Measurements from ENCODE around the gene ALG6. TPM values are rescaled to one million over a fixed set of nuclear protein-coding genes. Genes with fewer than 3 reads are reported as not detected.

ALG6 gene
- total RNA-seq: 10 to 100 TPM; 25.9 to 26.9 TPM
- 21.5 TPM for polyA plus RNA-seq (2013, experiment 1 of 2)
- polyA plus RNA-seq (2013, experiment 2 of 2): 18.7 TPM
- long read RNA-seq, experiment 1, partial matches to known transcripts: 3 of 7 reads
- long read RNA-seq, experiment 1, other reads (novel, unspliced or antisense): 4 of 7 reads
- long read RNA-seq, experiment 2, transcript ALG6-202 (15 exons, 3,371 nt): major isoform, 25 of 34 reads
- long read RNA-seq, experiment 2, partial matches to known transcripts: 3 of 34 reads
- long read RNA-seq, experiment 2, other reads (novel, unspliced or antisense): 6 of 34 reads
- long read RNA-seq, experiment 3, transcript ALG6-202 (15 exons, 3,371 nt): major isoform, 128 of 158 reads
- long read RNA-seq, experiment 3, partial matches to known transcripts: 9 of 158 reads
- long read RNA-seq, experiment 3, other reads (novel, unspliced or antisense): 21 of 158 reads
- long read RNA-seq, experiment 4, transcript ALG6-202 (15 exons, 3,371 nt): major isoform, 21 of 28 reads
- long read RNA-seq, experiment 4, partial matches to known transcripts: 4 of 28 reads
- long read RNA-seq, experiment 4, other reads (novel, unspliced or antisense): 3 of 28 reads

DNA sequence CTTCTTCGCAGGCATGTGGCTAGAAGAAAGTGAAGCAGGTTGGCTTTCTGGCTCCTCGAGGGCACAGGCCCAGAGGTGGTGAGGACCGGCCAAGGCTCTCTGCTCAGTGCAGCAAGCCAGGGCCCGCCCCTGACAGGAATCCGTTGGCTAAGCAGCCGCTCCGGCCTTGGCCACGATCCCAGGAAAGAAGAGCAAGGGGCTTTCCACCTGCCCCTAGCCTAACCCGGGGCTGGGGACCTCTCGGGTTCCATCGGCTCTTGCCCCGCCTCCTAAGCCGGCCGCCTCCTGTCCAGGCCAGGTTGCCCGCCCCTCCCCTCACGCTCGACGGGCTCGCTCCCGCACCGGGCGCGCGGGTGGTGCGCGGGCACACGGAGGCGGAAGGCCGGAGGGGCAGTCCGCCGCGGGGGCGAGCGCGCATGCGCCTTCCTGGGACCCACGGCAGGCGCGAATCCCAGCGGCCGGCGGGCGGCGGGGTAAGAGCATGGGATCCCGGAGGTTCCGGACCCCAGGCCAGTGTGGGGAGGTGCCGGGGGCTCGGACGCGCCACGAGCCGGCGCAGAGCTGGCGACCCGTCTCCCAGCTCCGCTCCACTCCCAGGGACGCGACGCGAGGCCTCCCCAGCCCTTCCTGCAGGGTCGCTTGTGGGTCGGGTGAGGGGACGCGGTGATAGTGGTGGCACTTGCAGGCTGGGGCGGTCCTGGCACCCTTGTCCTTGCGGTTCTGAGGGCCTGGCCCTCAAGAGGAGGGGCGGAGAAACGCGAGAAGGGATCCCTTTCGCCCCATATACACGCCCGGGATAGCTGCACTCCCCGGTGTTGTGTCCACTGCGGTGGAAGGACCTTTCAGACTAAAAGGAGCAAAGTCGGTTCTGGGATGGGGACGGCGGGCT, at the start of gene ALG6:
Gene ALG6, plus strand, starts transcription at position 413 of the 889 bp plus-strand sequence. CDS start 3,351 bp downstream, outside the sequence.
- TF ChIP-seq, protein P1, sequence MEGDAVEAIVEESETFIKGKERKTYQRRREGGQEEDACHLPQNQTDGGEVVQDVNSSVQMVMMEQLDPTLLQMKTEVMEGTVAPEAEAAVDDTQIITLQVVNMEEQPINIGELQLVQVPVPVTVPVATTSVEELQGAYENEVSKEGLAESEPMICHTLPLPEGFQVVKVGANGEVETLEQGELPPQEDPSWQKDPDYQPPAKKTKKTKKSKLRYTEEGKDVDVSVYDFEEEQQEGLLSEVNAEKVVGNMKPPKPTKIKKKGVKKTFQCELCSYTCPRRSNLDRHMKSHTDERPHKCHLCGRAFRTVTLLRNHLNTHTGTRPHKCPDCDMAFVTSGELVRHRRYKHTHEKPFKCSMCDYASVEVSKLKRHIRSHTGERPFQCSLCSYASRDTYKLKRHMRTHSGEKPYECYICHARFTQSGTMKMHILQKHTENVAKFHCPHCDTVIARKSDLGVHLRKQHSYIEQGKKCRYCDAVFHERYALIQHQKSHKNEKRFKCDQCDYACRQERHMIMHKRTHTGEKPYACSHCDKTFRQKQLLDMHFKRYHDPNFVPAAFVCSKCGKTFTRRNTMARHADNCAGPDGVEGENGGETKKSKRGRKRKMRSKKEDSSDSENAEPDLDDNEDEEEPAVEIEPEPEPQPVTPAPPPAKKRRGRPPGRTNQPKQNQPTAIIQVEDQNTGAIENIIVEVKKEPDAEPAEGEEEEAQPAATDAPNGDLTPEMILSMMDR (conservative IDR thresholded peaks at IDR 0.05): peak; percentile 31
- Histone ChIP-seq H3K27me3 (ENCODE audit: control insufficient read depth, insufficient read depth, low read length, poor library complexity, severe bottlenecking) (no peaks in the 10 kb centered on the region), H3K9me3 (ENCODE audit: control insufficient read depth, low read length) (no peaks in the 10 kb centered on the region), H3K4me3 (ENCODE audit: low read length) (peak within 1 kb of the TSS; percentile 89), H3K4me1 (ENCODE audit: control insufficient read depth, insufficient read depth, low read length) (no peaks in the 10 kb centered on the region), H3K36me3 (ENCODE audit: control insufficient read depth, insufficient read depth, low read length) (no peaks in the 10 kb centered on the region), H3K9ac (ENCODE audit: extremely low read depth, low read length, poor library complexity, severe bottlenecking) (peak within 1 kb of the TSS; percentile 49), H3K27ac (ENCODE audit: low read depth, low read length) (peak within 1 kb of the TSS; percentile 6)
- H3K4me1 Mint-ChIP-seq: peaks cover 2% of the 10 kb centered on the region
- peak within 1 kb of the TSS; percentile 83 for H3K27ac Mint-ChIP-seq
- peaks cover 7% of the 10 kb centered on the region for H3K36me3 Mint-ChIP-seq (ENCODE audit: low read depth)
- peak within 1 kb of the TSS; percentile 90 for H3K4me3 Mint-ChIP-seq
- WGBS, 2 experiments (ENCODE audit: insufficient coverage in 1 of 2, insufficient read length in 1 of 2): 2 to 5% methylated on average over 24 to 77 of the region's 77 CpGs
- peaks cover 12% of the 10 kb centered on the region for H3K27me3 Mint-ChIP-seq (ENCODE audit: insufficient read depth)
- DNase-seq: peak; percentile 99
- peaks cover 3% of the 10 kb centered on the region for H3K9me3 Mint-ChIP-seq

DNA sequence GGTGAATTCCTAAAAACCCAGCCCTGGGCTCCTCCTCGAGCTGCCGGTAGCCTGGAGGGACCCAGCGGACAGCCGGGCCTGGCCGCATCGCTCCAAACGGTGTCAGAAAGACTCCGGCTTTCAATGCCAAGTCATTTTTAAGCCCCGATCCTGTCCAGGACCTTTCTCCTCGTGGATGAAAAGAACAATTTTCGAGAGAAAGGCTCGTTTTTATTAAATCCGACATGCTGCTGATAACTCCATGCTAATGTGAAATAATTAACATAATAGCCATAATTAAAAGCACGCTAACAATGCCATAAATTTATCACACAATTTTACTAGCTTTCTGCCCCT, 49.6 kb upstream of the ALG6 start:
- TF ChIP-seq, protein P1 (conservative IDR thresholded peaks at IDR 0.05): no peak
- no peak overlapping the region for H3K27ac Mint-ChIP-seq
- Histone ChIP-seq H3K4me3 (ENCODE audit: low read length) (peak overlapping the region; percentile 72), H3K27ac (ENCODE audit: low read depth, low read length) (no peak overlapping the region), H3K4me1 (ENCODE audit: control insufficient read depth, insufficient read depth, low read length) (peaks cover 5% of the 10 kb centered on the region), H3K9ac (ENCODE audit: extremely low read depth, low read length, poor library complexity, severe bottlenecking) (no peak overlapping the region), H3K27me3 (ENCODE audit: control insufficient read depth, insufficient read depth, low read length, poor library complexity, severe bottlenecking) (peaks cover 72% of the 10 kb centered on the region), H3K9me3 (ENCODE audit: control insufficient read depth, low read length) (no peaks in the 10 kb centered on the region), H3K36me3 (ENCODE audit: control insufficient read depth, insufficient read depth, low read length) (no peaks in the 10 kb centered on the region)
- peaks cover 23% of the 10 kb centered on the region for H3K4me1 Mint-ChIP-seq
- peak overlapping the region; percentile 52 for H3K4me3 Mint-ChIP-seq
- DNase-seq: no peak
- peaks cover 71% of the 10 kb centered on the region for H3K27me3 Mint-ChIP-seq (ENCODE audit: insufficient read depth)
- H3K36me3 Mint-ChIP-seq (ENCODE audit: low read depth): no peaks in the 10 kb centered on the region
- 6 to 14% methylated on average over 12 to 14 of the region's 14 CpGs for WGBS, 2 experiments (ENCODE audit: insufficient coverage in 1 of 2, insufficient read length in 1 of 2)
- H3K9me3 Mint-ChIP-seq: no peaks in the 10 kb centered on the region

- 44 to 86% methylated on average over 14 to 28 of the region's 28 CpGs for WGBS, 2 experiments (ENCODE audit: insufficient coverage in 1 of 2, insufficient read length in 1 of 2)
- Histone ChIP-seq H3K27ac (ENCODE audit: low read depth, low read length) (no peak overlapping the region), H3K4me1 (ENCODE audit: control insufficient read depth, insufficient read depth, low read length) (peaks cover 5% of the 10 kb centered on the region), H3K9ac (ENCODE audit: extremely low read depth, low read length, poor library complexity, severe bottlenecking) (no peak overlapping the region), H3K9me3 (ENCODE audit: control insufficient read depth, low read length) (no peaks in the 10 kb centered on the region), H3K27me3 (ENCODE audit: control insufficient read depth, insufficient read depth, low read length, poor library complexity, severe bottlenecking) (peaks cover 78% of the 10 kb centered on the region), H3K4me3 (ENCODE audit: low read length) (peak overlapping the region; percentile 72), H3K36me3 (ENCODE audit: control insufficient read depth, insufficient read depth, low read length) (no peaks in the 10 kb centered on the region)
- peaks cover 75% of the 10 kb centered on the region for H3K27me3 Mint-ChIP-seq (ENCODE audit: insufficient read depth)
- DNase-seq: peak; percentile 57
- H3K27ac Mint-ChIP-seq: no peak overlapping the region
- no peaks in the 10 kb centered on the region for H3K36me3 Mint-ChIP-seq (ENCODE audit: low read depth)
- H3K4me3 Mint-ChIP-seq: peak overlapping the region; percentile 52
- H3K4me1 Mint-ChIP-seq: peaks cover 23% of the 10 kb centered on the region
- H3K9me3 Mint-ChIP-seq: no peaks in the 10 kb centered on the region
- TF ChIP-seq, protein P1 (conservative IDR thresholded peaks at IDR 0.05): no peak
These were observed 49.0 kb upstream of the ALG6 start for GRCh38 chr1:63318201-63318979.

Measured in endodermal cell (in vitro differentiated cells).